ENCODE data around the gene JCAD.
"Not testable (repeated sequence)": the region's sequence is repeated elsewhere in the genome, so short reads cannot be mapped to it uniquely, and the experiment has no call there.

The JCAD gene

GRCh38 chr10:29994811-29995210, 64.6 kb downstream of the JCAD start:
- Histone ChIP-seq H3K36me3 (ENCODE audit: control insufficient read depth, insufficient read depth, low read length) (no peaks in the 10 kb centered on the region), H3K9ac (ENCODE audit: low read depth, low read length) (no peak overlapping the region), H3K27me3 (ENCODE audit: control insufficient read depth, insufficient read depth, low read length) (no peaks in the 10 kb centered on the region), H3K4me1 (ENCODE audit: control insufficient read depth, insufficient read depth, low read length) (no peaks in the 10 kb centered on the region), H3K9me3 (ENCODE audit: control insufficient read depth, insufficient read depth, low read length) (no peaks in the 10 kb centered on the region), H3K4me3 (ENCODE audit: low read depth, low read length) (no peak overlapping the region)

- H3K36me3 ChIP-seq (ENCODE audit: control insufficient read depth, insufficient read depth, low read length), result no peaks in the 10 kb centered on the region
- no peak overlapping the region for H3K4me3 ChIP-seq (ENCODE audit: low read depth, low read length)
- H3K27me3 ChIP-seq (ENCODE audit: control insufficient read depth, insufficient read depth, low read length), result no peaks in the 10 kb centered on the region
- no peak overlapping the region for H3K9ac ChIP-seq (ENCODE audit: low read depth, low read length)
- no peaks in the 10 kb centered on the region for H3K4me1 ChIP-seq (ENCODE audit: control insufficient read depth, insufficient read depth, low read length)
- H3K9me3 ChIP-seq (ENCODE audit: control insufficient read depth, insufficient read depth, low read length), result no peaks in the 10 kb centered on the region
Observed at GRCh38 chr10:29993319-29993915, 66.0 kb downstream of the JCAD start.

- Histone ChIP-seq H3K9me3 (ENCODE audit: control insufficient read depth, insufficient read depth, low read length) (no peaks in the 10 kb centered on the region), H3K27me3 (ENCODE audit: control insufficient read depth, insufficient read depth, low read length) (no peaks in the 10 kb centered on the region), H3K36me3 (ENCODE audit: control insufficient read depth, insufficient read depth, low read length) (no peaks in the 10 kb centered on the region)
Observed at GRCh38 chr10:29992914-29993313, 66.5 kb downstream of the JCAD start.

GRCh38 chr10:29991382-29991781, 68.0 kb downstream of the JCAD start:
- no peak overlapping the region for H3K9ac ChIP-seq (ENCODE audit: low read depth, low read length)
- H3K4me1 ChIP-seq (ENCODE audit: control insufficient read depth, insufficient read depth, low read length), result no peaks in the 10 kb centered on the region
- no peak overlapping the region for H3K4me3 ChIP-seq (ENCODE audit: low read depth, low read length)
- no peaks in the 10 kb centered on the region for H3K27me3 ChIP-seq (ENCODE audit: control insufficient read depth, insufficient read depth, low read length)
- no peaks in the 10 kb centered on the region for H3K9me3 ChIP-seq (ENCODE audit: control insufficient read depth, insufficient read depth, low read length)
- H3K36me3 ChIP-seq (ENCODE audit: control insufficient read depth, insufficient read depth, low read length), result no peaks in the 10 kb centered on the region

More at GRCh38 chr10:29992914-29993313, 66.5 kb downstream of the JCAD start:
- Histone ChIP-seq H3K4me3 (ENCODE audit: low read depth, low read length) (no peak overlapping the region), H3K9ac (ENCODE audit: low read depth, low read length) (no peak overlapping the region), H3K4me1 (ENCODE audit: control insufficient read depth, insufficient read depth, low read length) (no peaks in the 10 kb centered on the region)

GRCh38 chr10:29987471-29987870, 71.9 kb downstream of the JCAD start:
- Histone ChIP-seq H3K9me3 (ENCODE audit: control insufficient read depth, insufficient read depth, low read length) (no peaks in the 10 kb centered on the region), H3K4me1 (ENCODE audit: control insufficient read depth, insufficient read depth, low read length) (no peaks in the 10 kb centered on the region), H3K9ac (ENCODE audit: low read depth, low read length) (no peak overlapping the region), H3K36me3 (ENCODE audit: control insufficient read depth, insufficient read depth, low read length) (no peaks in the 10 kb centered on the region), H3K27me3 (ENCODE audit: control insufficient read depth, insufficient read depth, low read length) (no peaks in the 10 kb centered on the region), H3K4me3 (ENCODE audit: low read depth, low read length) (no peak overlapping the region)

- Histone ChIP-seq H3K27me3 (ENCODE audit: control insufficient read depth, insufficient read depth, low read length) (no peaks in the 10 kb centered on the region), H3K9ac (ENCODE audit: low read depth, low read length) (no peak overlapping the region), H3K4me1 (ENCODE audit: control insufficient read depth, insufficient read depth, low read length) (no peaks in the 10 kb centered on the region), H3K9me3 (ENCODE audit: control insufficient read depth, insufficient read depth, low read length) (no peaks in the 10 kb centered on the region), H3K36me3 (ENCODE audit: control insufficient read depth, insufficient read depth, low read length) (no peaks in the 10 kb centered on the region), H3K4me3 (ENCODE audit: low read depth, low read length) (no peak overlapping the region)
Observed at GRCh38 chr10:29982997-29983648, 76.3 kb downstream of the JCAD start.

GRCh38 chr10:29981510-29981909, 77.9 kb downstream of the JCAD start:
- Histone ChIP-seq H3K9ac (ENCODE audit: low read depth, low read length) (no peak overlapping the region), H3K36me3 (ENCODE audit: control insufficient read depth, insufficient read depth, low read length) (no peaks in the 10 kb centered on the region), H3K4me1 (ENCODE audit: control insufficient read depth, insufficient read depth, low read length) (no peaks in the 10 kb centered on the region), H3K27me3 (ENCODE audit: control insufficient read depth, insufficient read depth, low read length) (no peaks in the 10 kb centered on the region), H3K4me3 (ENCODE audit: low read depth, low read length) (no peak overlapping the region), H3K9me3 (ENCODE audit: control insufficient read depth, insufficient read depth, low read length) (no peaks in the 10 kb centered on the region)

- Histone ChIP-seq H3K36me3 (ENCODE audit: control insufficient read depth, insufficient read depth, low read length) (no peaks in the 10 kb centered on the region), H3K27me3 (ENCODE audit: control insufficient read depth, insufficient read depth, low read length) (no peaks in the 10 kb centered on the region), H3K9me3 (ENCODE audit: control insufficient read depth, insufficient read depth, low read length) (no peaks in the 10 kb centered on the region), H3K4me1 (ENCODE audit: control insufficient read depth, insufficient read depth, low read length) (no peaks in the 10 kb centered on the region), H3K4me3 (ENCODE audit: low read depth, low read length) (no peak overlapping the region), H3K9ac (ENCODE audit: low read depth, low read length) (no peak overlapping the region)
Observed at GRCh38 chr10:29980084-29980483, 79.3 kb downstream of the JCAD start.

GRCh38 chr10:29979421-29979779, 80.0 kb downstream of the JCAD start:
- not testable (repeated sequence) for H3K36me3 ChIP-seq (ENCODE audit: control insufficient read depth, insufficient read depth, low read length); H3K9me3 ChIP-seq (ENCODE audit: control insufficient read depth, insufficient read depth, low read length); H3K4me3 ChIP-seq (ENCODE audit: low read depth, low read length); H3K27me3 ChIP-seq (ENCODE audit: control insufficient read depth, insufficient read depth, low read length); H3K9ac ChIP-seq (ENCODE audit: low read depth, low read length); H3K4me1 ChIP-seq (ENCODE audit: control insufficient read depth, insufficient read depth, low read length)

GRCh38 chr10:29977171-29977570, 82.2 kb downstream of the JCAD start:
- no peak overlapping the region for H3K4me3 ChIP-seq (ENCODE audit: low read depth, low read length)
- no peaks in the 10 kb centered on the region for H3K9me3 ChIP-seq (ENCODE audit: control insufficient read depth, insufficient read depth, low read length)
- H3K4me1 ChIP-seq (ENCODE audit: control insufficient read depth, insufficient read depth, low read length), result no peaks in the 10 kb centered on the region
- H3K9ac ChIP-seq (ENCODE audit: low read depth, low read length), result no peak overlapping the region
- no peaks in the 10 kb centered on the region for H3K36me3 ChIP-seq (ENCODE audit: control insufficient read depth, insufficient read depth, low read length)
- no peaks in the 10 kb centered on the region for H3K27me3 ChIP-seq (ENCODE audit: control insufficient read depth, insufficient read depth, low read length)

- H3K9ac ChIP-seq (ENCODE audit: low read depth, low read length), result no peak overlapping the region
- H3K9me3 ChIP-seq (ENCODE audit: control insufficient read depth, insufficient read depth, low read length), result no peaks in the 10 kb centered on the region
- H3K4me3 ChIP-seq (ENCODE audit: low read depth, low read length), result no peak overlapping the region
Observed at GRCh38 chr10:29976134-29976533, 83.3 kb downstream of the JCAD start.

GRCh38 chr10:29974773-29975172, 84.6 kb downstream of the JCAD start:
- no peak overlapping the region for H3K4me3 ChIP-seq (ENCODE audit: low read depth, low read length)
- no peaks in the 10 kb centered on the region for H3K27me3 ChIP-seq (ENCODE audit: control insufficient read depth, insufficient read depth, low read length)
- no peaks in the 10 kb centered on the region for H3K4me1 ChIP-seq (ENCODE audit: control insufficient read depth, insufficient read depth, low read length)
- H3K36me3 ChIP-seq (ENCODE audit: control insufficient read depth, insufficient read depth, low read length), result no peaks in the 10 kb centered on the region
- no peaks in the 10 kb centered on the region for H3K9me3 ChIP-seq (ENCODE audit: control insufficient read depth, insufficient read depth, low read length)
- H3K9ac ChIP-seq (ENCODE audit: low read depth, low read length), result no peak overlapping the region

More at GRCh38 chr10:29976134-29976533, 83.3 kb downstream of the JCAD start:
- no peaks in the 10 kb centered on the region for H3K36me3 ChIP-seq (ENCODE audit: control insufficient read depth, insufficient read depth, low read length)
- no peaks in the 10 kb centered on the region for H3K27me3 ChIP-seq (ENCODE audit: control insufficient read depth, insufficient read depth, low read length)
- H3K4me1 ChIP-seq (ENCODE audit: control insufficient read depth, insufficient read depth, low read length), result no peaks in the 10 kb centered on the region
